VCaP (cell line): ENCODE data around the gene TPGS2.

Experiments
- H3K27ac ChIP-seq: fragments of 450-650 bp; 2 replicates; pipeline ENCODE4 v1.5.1; 2017
- TF ChIP-seq, protein P1 (sequence below): fragments of 450-650 bp; conservative IDR thresholded peaks from 2 replicates; pipeline ENCODE4 v1.5.1; 2017; ENCODE audit warnings: mild to moderate bottlenecking, moderate library complexity

Gene TPGS2

DNA sequence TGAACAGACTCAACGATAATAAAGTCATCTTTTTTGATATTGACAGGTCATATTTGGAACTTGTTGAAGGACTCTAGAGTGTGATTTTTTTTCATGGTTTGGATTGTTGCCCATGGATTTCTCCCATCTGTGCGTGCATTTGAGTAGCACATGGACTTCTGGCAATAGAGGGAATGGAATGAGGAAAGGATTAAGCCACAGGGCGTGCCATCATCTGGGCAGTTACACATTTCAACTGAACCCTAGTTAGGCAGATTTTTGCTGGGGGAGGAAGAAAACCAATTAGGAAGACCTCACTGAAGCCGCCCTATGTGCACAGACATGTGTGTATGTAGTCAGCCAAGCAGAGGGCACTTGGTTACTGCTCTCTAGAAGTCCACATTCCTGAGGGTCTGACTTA, 72.6 kb downstream of the TPGS2 start:
- TF ChIP-seq, protein P1, sequence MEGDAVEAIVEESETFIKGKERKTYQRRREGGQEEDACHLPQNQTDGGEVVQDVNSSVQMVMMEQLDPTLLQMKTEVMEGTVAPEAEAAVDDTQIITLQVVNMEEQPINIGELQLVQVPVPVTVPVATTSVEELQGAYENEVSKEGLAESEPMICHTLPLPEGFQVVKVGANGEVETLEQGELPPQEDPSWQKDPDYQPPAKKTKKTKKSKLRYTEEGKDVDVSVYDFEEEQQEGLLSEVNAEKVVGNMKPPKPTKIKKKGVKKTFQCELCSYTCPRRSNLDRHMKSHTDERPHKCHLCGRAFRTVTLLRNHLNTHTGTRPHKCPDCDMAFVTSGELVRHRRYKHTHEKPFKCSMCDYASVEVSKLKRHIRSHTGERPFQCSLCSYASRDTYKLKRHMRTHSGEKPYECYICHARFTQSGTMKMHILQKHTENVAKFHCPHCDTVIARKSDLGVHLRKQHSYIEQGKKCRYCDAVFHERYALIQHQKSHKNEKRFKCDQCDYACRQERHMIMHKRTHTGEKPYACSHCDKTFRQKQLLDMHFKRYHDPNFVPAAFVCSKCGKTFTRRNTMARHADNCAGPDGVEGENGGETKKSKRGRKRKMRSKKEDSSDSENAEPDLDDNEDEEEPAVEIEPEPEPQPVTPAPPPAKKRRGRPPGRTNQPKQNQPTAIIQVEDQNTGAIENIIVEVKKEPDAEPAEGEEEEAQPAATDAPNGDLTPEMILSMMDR, result no peak
- no peak overlapping the region for H3K27ac ChIP-seq

DNA sequence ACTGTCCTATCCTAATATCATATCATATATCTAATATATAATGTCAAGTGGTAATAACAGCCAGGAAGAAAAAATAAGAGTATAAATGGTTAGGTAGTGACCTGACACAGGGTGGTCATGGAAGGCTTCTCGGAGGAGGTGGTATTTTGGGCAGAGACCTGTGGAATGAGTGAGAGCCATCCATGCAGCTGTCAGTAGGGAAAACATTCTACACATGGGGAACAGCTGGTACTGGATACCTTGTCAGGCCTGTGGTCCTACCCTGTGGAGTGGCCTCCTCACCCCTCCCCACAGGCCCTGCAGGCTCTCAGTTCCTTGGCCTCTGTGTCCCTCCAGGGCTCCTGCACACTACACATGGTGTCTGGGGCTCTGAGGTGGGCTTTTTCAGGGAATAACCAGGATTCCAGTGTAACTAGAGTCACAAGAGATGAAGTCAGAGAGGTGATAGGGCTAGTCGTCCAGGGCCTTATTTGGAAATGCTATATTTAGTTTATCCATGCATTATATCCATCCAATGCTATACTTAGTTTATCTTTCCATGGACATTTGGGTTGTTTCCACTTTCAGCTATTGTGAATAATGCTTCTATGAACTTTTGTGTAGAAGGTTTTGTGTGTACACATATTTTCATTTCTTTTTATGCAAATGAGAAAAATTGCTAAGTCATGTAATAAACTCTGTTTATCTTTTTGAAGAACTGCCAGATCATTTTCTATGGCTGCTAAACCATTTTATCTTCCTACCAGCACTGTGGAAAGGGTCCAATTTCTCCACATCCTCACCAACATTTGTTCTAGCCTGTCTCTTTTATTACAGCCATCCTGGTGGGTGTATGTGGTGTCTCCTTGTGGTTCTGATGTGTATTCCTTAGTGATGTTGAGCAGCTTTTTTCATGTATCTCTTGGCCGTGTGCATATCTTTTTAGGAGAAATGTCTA, 75.6 kb downstream of the TPGS2 start:
- H3K27ac ChIP-seq, result peak overlapping the region; percentile 32
- TF ChIP-seq, protein P1, result 0 out of 2 replicates have a peak, but pooled peaks have one; percentile 7

DNA sequence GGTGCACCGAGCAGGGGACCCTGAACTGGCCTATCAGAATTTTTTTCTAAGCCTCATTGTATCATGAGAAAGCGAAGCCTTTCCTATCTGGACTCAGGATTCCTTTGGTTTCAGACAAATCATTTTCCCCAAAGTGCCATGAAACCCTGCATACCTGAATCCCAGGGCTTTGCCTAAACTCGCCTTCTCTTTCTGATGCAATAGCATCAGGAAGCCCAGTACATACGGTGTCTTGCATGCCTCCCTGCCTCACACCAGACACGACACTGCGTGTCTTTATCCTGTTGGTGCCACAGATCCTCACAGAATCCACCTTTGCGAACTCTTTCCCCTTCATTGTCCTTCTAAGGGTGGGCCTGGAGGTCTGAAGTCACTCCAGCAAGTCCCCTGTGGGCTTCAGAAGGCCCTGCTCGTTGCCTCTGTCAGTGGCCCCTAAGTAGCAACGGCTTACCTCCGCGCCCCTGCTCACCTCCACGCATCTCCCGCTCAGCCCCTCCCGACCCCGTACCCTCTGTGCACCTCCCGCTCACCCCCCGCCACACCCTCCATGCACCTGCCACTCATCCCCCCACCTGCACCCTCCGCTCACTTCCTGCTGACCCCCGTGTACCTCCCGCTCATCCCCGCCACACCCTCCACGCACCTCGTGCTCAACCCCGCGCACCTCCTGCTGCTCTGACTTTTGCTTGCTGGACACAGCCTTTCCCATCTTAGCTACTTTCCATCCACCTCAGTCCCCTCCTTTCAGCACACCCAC, 83.4 kb downstream of the TPGS2 start:
- TF ChIP-seq, protein P1, result no peak
- peak overlapping the region; percentile 27; the same call in 1 of the 2 replicates for H3K27ac ChIP-seq

DNA sequence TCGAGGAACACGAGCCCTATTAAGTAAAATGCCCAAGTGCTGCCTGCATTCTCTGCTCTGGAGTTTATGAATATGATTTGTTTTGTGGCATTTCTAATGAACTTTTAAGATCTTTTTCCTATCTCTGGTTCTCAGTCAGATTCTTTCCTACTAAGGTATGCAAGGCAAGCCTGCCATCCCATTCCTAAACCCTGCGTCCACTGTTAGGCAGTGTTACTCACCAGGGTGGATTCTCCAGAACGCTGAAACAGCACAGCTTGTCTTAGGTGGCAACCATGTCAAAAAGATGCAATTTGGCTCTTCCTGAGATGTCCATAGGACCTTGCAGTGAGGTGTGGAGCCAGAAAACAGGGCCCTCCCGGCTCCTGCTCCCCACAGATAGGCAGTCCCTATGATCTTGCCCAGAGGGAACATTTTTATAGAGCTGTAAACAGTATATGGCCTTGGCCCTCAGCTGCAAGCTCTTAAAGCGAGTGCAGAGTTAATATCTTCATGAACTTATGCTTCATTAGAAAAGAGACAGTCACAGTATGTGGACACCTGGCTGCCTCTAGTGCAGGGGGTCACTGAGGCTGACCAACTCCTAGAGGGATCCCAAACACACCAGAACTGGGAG, 84.4 kb downstream of the TPGS2 start:
- TF ChIP-seq, protein P1, result no peak

More for the DNA sequence above, 84.4 kb downstream of the TPGS2 start:
- H3K27ac ChIP-seq, result peak overlapping the region; percentile 27
